H1 (cell line): ENCODE measurements around the gene MAP4K4. TPM values are rescaled to one million over a fixed set of nuclear protein-coding genes. Genes with fewer than 3 reads are reported as not detected.

Experiments
- CTCF ChIA-PET: fragments of 300-600 bp; sonication (Branson Sonifier 250); formaldehyde crosslinking; loops from one replicate; lab custom pipeline; 2021; ENCODE audit not compliant: partially characterized antibody; lab: Charles Lee
- POLR2A ChIA-PET: fragments of 300-600 bp; sonication (Branson Sonifier 250); formaldehyde crosslinking; loops from one replicate; lab custom pipeline; 2021; ENCODE audit warnings: inconsistent platforms; ENCODE audit not compliant: partially characterized antibody; lab: Charles Lee
- DNase-seq, 2 experiments: peaks; one replicate each; pipeline versions ENCODE4 v3.0.0 to v3.0.0-alpha.2; 2010 to 2022; ENCODE audit warnings: low spot score in 2 of 2, low read depth in 1 of 2, mixed read lengths in 1 of 2
- FAIRE-seq: peaks from 2 replicates; lab custom pipeline; 2011; peaks lifted over from hg19 to GRCh38; lab: Jason Lieb, UNC
- H2AFZ ChIP-seq: 2 replicates; pipeline ENCODE4 v1.8.1; 2012; ENCODE audit warnings: low read length, inconsistent platforms
- H2AK5ac ChIP-seq: 2 replicates; pipeline ENCODE4 v1.6.1; 2013; ENCODE audit warnings: low read depth, low read length
- H2BK120ac ChIP-seq: replicated peaks from 2 replicates; pipeline ENCODE3; 2013; ENCODE audit warnings: low read depth, low read length, inconsistent platforms
- H2BK12ac ChIP-seq: 2 replicates; pipeline ENCODE4 v1.6.1; 2013; ENCODE audit warnings: low read depth, low read length
- H2BK15ac ChIP-seq: 2 replicates; pipeline ENCODE4 v1.6.1; 2013; ENCODE audit warnings: low read length
- H2BK20ac ChIP-seq: 2 replicates; pipeline ENCODE4 v1.6.1; 2013; ENCODE audit warnings: low read length
- H2BK5ac ChIP-seq: 2 replicates; pipeline ENCODE4 v1.6.1; 2013; ENCODE audit warnings: low read depth, low read length
- H3K14ac ChIP-seq: 2 replicates; pipeline ENCODE4 v1.6.1; 2013; ENCODE audit warnings: inconsistent platforms; ENCODE audit not compliant: insufficient read length
- H3K18ac ChIP-seq: 2 replicates; pipeline ENCODE4 v1.6.1; 2013; ENCODE audit warnings: low read length; ENCODE audit errors: extremely low read depth
- H3K23ac ChIP-seq: 2 replicates; pipeline ENCODE4 v1.6.1; 2013; ENCODE audit warnings: inconsistent platforms; ENCODE audit not compliant: insufficient read length
- H3K23me2 ChIP-seq: 2 replicates; pipeline ENCODE4 v1.6.1; 2013; ENCODE audit warnings: low read depth, low read length
- H3K27ac ChIP-seq: 2 replicates; pipeline ENCODE4 v1.6.1; 2011; ENCODE audit warnings: low read depth, low read length, inconsistent platforms
- H3K27me3 ChIP-seq, 4 experiments: replicated peaks in 1 of 4; 1 replicate in 1 of 4; 2 replicates in 3 of 4; pipeline versions ENCODE4 v1.6.1 to v1.8.1; 2011 to 2013; ENCODE audit warnings: low read length in 3 of 4, mild to moderate bottlenecking in 3 of 4, inconsistent platforms in 2 of 4, mixed read lengths in 2 of 4, moderate library complexity in 1 of 4; ENCODE audit not compliant: control insufficient read depth in 3 of 4, insufficient read depth in 3 of 4; ENCODE audit errors: extremely low read depth in 1 of 4
- H3K36me3 ChIP-seq, 4 experiments: 2 replicates each; pipeline versions ENCODE4 v1.6.1 to v1.8.1; 2011 to 2013; ENCODE audit warnings: mild to moderate bottlenecking in 4 of 4, low read length in 3 of 4, moderate library complexity in 2 of 4, control low read depth in 1 of 4, inconsistent platforms in 1 of 4; ENCODE audit not compliant: insufficient read depth in 4 of 4, control insufficient read depth in 2 of 4
- H3K4ac ChIP-seq: replicated peaks from 2 replicates; pipeline ENCODE3; 2013; ENCODE audit warnings: low read length, low read depth, mixed read lengths, inconsistent platforms; ENCODE audit not compliant: insufficient read length
- H3K4me1 ChIP-seq, 4 experiments: replicated peaks in 1 of 4; 1 replicate in 1 of 4; 2 replicates in 3 of 4; pipeline versions ENCODE4 v1.6.1 to v1.8.1; 2011 to 2013; ENCODE audit warnings: low read length in 3 of 4, inconsistent platforms in 2 of 4, mixed read lengths in 1 of 4; ENCODE audit not compliant: insufficient read depth in 4 of 4, control insufficient read depth in 3 of 4
- H3K4me2 ChIP-seq, 2 experiments: 2 replicates each; pipeline versions ENCODE4 v1.6.1 to v1.8.1; 2011 to 2013; ENCODE audit warnings: low read depth in 2 of 2, low read length in 2 of 2, control low read depth in 1 of 2, inconsistent platforms in 1 of 2, mild to moderate bottlenecking in 1 of 2; ENCODE audit not compliant: insufficient read depth in 1 of 2
- H3K4me3 ChIP-seq, 4 experiments: fragments of 200-600, 300-600 bp in 1 of 4; sonication (generic), shearing (Covaris generic), sonication (Bioruptor Twin) in 1 of 4; 2 replicates each; pipeline versions ENCODE4 v1.5.1 to v1.8.1; 2011 to 2016; ENCODE audit warnings: low read length in 4 of 4, low read depth in 3 of 4, control low read depth in 2 of 4, inconsistent platforms in 2 of 4, mild to moderate bottlenecking in 2 of 4, mixed read lengths in 1 of 4, moderate library complexity in 1 of 4; ENCODE audit not compliant: insufficient read depth in 2 of 4; ENCODE audit errors: extremely low read depth in 1 of 4
- H3K56ac ChIP-seq: replicated peaks from 2 replicates; pipeline ENCODE3; 2013; ENCODE audit warnings: low read depth, mild to moderate bottlenecking, mixed read lengths, low read length, inconsistent platforms; ENCODE audit not compliant: insufficient read length
- H3K79me1 ChIP-seq: 2 replicates; pipeline ENCODE4 v1.6.1; 2013; ENCODE audit warnings: low read depth, low read length, control low read depth
- H3K79me2 ChIP-seq, 2 experiments: 2 replicates each; pipeline versions ENCODE4 v1.6.1 to v1.8.1; 2012 to 2013; ENCODE audit warnings: low read length in 2 of 2, mild to moderate bottlenecking in 2 of 2, inconsistent platforms in 1 of 2; ENCODE audit not compliant: insufficient read depth in 2 of 2, control insufficient read depth in 1 of 2
- H3K9ac ChIP-seq, 4 experiments: replicated peaks in 1 of 4; 1 replicate in 1 of 4; 2 replicates in 3 of 4; pipeline versions ENCODE4 v1.6.1 to v1.8.1; 2011 to 2013; ENCODE audit warnings: low read depth in 3 of 4, low read length in 3 of 4, control low read depth in 2 of 4, mild to moderate bottlenecking in 2 of 4, moderate library complexity in 2 of 4, inconsistent platforms in 1 of 4; ENCODE audit errors: extremely low read depth in 1 of 4
- H3K9me3 ChIP-seq, 2 experiments: 2 replicates each; pipeline versions ENCODE4 v1.6.1 to v1.8.1; 2012 to 2013; ENCODE audit warnings: mild to moderate bottlenecking in 2 of 2, moderate library complexity in 2 of 2, control low read depth in 1 of 2, inconsistent platforms in 1 of 2, low read depth in 1 of 2, low read length in 1 of 2, mixed read lengths in 1 of 2; ENCODE audit not compliant: insufficient read depth in 2 of 2
- H4K20me1 ChIP-seq, 2 experiments: replicated peaks in 1 of 2; 2 replicates each; pipeline versions ENCODE3 to v1.8.1; 2011 to 2013; ENCODE audit warnings: inconsistent platforms in 2 of 2, low read length in 2 of 2, mild to moderate bottlenecking in 1 of 2; ENCODE audit not compliant: insufficient read depth in 2 of 2, control insufficient read depth in 1 of 2
- H4K5ac ChIP-seq: 2 replicates; pipeline ENCODE4 v1.6.1; 2013; ENCODE audit warnings: low read length, low read depth, mixed read lengths, inconsistent platforms; ENCODE audit not compliant: insufficient read length
- H4K8ac ChIP-seq: 2 replicates; pipeline ENCODE4 v1.8.0; 2013; ENCODE audit warnings: mild to moderate bottlenecking, moderate library complexity, low read length, inconsistent platforms; ENCODE audit not compliant: insufficient read depth; ENCODE audit errors: extremely low read depth
- H4K91ac ChIP-seq: replicated peaks from 2 replicates; pipeline ENCODE3; 2013; ENCODE audit warnings: low read length, mixed read lengths, inconsistent platforms; ENCODE audit not compliant: insufficient read length
- CHD2 ChIP-seq: IDR thresholded peaks from 2 replicates; pipeline ENCODE4 v1.6.1; 2012; ENCODE audit warnings: low read length, improper control_type of control experiment
- polyA plus RNA-seq, 7 experiments: library from polyadenylated mRNA; depleted of rRNA in 3 of 7; stranded (reverse) in 5 of 7; unstranded in 2 of 7; fragments of >200 nt in 5 of 7; fragments of 200-250 nt in 2 of 7; gene quantifications; 1 replicate in 5 of 7; 2 replicates in 1 of 7; 4 replicates in 1 of 7; pipeline versions ENCODE4 v1.2.1 to v1.2.3, GENCODE V29; 2011 to 2013; ENCODE audit warnings: missing spikeins in 2 of 7, mixed read lengths in 2 of 7
- total RNA-seq: library from RNA; stranded (reverse); fragmentation: NEBNext Ultra II Directional; extraction: Animal tissue kit (Norgen Biotek cat#: 25700); gene quantifications from 2 replicates; pipeline ENCODE4 v1.2.1, GENCODE V29; 2021

Gene MAP4K4
- total and polyA plus RNA-seq, 2 of the 8 experiments (the other 6 are each of a cell fraction or from before 2014, with no cell fraction given), result 53.2 to 138 TPM

DNA sequence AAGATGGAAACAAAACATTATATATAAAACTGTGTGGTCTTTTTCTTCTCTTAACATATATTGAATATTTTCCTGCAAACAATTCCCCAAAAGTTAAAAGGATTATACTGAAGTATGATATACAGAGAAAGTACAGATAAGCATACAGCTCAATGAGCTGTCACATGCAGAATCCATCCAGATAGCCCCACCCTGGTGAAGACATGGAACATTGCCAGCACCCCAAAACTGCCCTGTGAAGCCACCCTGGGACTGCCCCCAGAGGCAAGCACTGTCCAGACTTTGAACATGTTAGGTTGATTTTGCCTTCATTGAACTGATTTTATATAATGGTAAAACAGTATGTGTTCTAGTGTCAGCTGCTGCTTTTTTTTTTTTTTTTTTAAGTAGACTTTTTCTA is 182.0 kb downstream of the MAP4K4 start:
- no peak overlapping the region for H3K14ac ChIP-seq
- FAIRE-seq, result no peak
- no peak overlapping the region for H4K8ac ChIP-seq
- no peak overlapping the region for H2BK5ac ChIP-seq
- no peaks in the 10 kb centered on the region for H3K79me2 ChIP-seq
- no peak overlapping the region for H3K4ac ChIP-seq
- no peak overlapping the region for H3K56ac ChIP-seq
- H2BK15ac ChIP-seq, result no peak overlapping the region
- peaks cover 7 to 66% (median 40%) of the 10 kb centered on the region in 4 experiments; a peak in 7 of 8 replicates for H3K36me3 ChIP-seq
- no peak overlapping the region for H3K4me2 ChIP-seq
- no peak overlapping the region for H3K27ac ChIP-seq
- no peak overlapping the region for H4K5ac ChIP-seq
- no peaks in the 10 kb centered on the region for H3K4me1 ChIP-seq
- H3K9ac ChIP-seq, result no peak overlapping the region
- no peak overlapping the region for H2AK5ac ChIP-seq
- H3K79me1 ChIP-seq, result 0 out of 2 replicates have a peak, but pooled peaks cover 1% of the 10 kb centered on the region
- H4K20me1 ChIP-seq, result no peaks in the 10 kb centered on the region
- no peak overlapping the region for H4K91ac ChIP-seq
- H2BK20ac ChIP-seq, result no peak overlapping the region
- H2BK120ac ChIP-seq, result no peak overlapping the region
- no peak overlapping the region for H2BK12ac ChIP-seq
- CTCF ChIA-PET, result interaction anchor here (1.0 to 1.1 kb wide), 2 partner anchors 15 to 19 kb away, joined by 3 read pairs; no protein-coding TSS in a partner anchor
- TF ChIP-seq CHD2, result no peak
- POLR2A ChIA-PET, result no interaction called here
- H3K9me3 ChIP-seq, result no peaks in the 10 kb centered on the region
- no peak overlapping the region for H3K4me3 ChIP-seq
- no peak for DNase-seq
- no peak overlapping the region for H2AFZ ChIP-seq
- no peaks in the 10 kb centered on the region for H3K23me2 ChIP-seq
- no peaks in the 10 kb centered on the region for H3K27me3 ChIP-seq
- no peak overlapping the region for H3K23ac ChIP-seq
- no peak overlapping the region for H3K18ac ChIP-seq
